ENCODE results near the gene OR4D2.

OR4D2 gene

DNA sequence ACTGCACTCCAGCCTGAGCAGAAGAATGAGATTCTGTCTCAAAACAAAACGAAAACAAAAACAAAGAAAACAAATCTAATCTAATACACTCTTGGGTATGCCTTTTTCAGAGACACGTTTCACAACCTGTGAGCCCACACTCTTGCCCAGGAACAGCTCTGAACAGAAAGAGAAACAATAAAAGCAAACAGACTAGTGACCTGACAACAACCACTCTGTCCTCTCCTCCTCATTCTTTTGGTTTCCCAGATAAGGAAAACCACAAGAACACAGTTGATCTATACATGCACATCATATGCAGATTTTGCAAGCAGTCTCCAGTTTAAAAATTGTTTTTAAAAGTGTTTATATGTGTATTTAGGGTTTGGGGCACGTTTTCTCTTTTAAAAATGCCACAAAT, 51.0 kb downstream of the OR4D2 start:
- DNase-seq = no peak

DNA sequence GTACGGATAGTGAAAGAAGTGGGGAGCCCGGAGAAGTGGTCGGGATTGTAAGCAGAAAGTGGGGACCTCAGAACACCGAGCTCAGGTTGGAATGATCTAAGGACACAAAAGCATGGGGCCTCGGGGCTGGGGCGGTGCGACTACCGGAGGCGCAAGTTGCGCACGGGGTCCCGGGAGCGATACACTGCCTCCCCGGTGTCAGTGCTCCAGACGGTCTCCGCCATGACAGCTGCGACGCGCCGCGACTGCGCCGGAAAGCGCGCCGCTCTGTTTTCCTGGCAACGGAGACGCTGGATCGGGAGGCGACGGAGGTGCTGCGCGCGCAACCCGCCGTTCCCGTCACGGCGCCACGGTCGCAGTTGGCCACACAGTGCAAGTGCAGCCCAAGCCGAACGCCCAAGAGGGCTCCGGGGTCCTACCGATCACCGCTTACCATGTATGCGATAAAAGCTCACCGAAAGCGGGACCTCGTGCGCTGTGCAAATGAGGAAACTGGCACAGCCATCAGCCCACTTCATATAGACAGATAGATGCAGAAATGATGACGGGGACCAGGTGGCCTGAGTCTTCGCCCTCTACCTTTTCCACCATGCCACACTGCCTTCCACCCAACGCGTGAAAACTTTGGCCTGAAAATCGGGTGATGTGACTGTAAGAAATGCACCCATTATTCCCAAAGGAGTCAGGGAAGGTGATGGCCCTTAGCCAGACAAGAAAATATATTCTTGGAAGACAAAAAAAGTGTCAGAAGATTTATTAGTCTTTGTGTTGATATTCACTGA, 52.4 kb downstream of the OR4D2 start, which contains the start of gene MKS1:
MKS1 (minus strand) TSS at position 249 of the 782 bp plus-strand sequence; CDS start at position 224, 25 bp downstream.
- peak; percentile 75 to 89 for DNase-seq

DNA sequence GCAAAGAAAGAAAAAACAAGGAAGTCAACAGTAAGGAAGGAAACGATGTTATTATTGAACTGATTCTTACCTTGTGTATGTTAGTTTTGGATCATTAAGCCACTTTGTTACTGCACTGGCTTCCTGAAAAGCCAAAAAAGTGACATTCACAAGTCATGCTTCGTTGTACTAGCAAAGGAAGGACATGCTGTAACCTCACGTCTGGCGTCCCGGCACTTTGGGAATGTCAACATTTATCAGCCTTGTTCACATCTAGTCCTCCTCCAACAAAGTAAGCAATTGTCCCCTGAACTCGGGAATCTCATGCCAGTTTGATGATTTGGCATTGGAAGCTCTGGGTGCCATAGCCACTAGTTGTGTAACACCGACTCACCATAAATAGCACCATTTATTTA, 53.0 kb downstream of the OR4D2 start:
- no peak for DNase-seq

All from SW 1271 (cell line).